Neuronal stem cell (in vitro differentiated cells): Measurements from ENCODE around the gene ZMIZ1.

Source experiments
- DNase-seq: peaks from one replicate; pipeline ENCODE4 v3.0.0-alpha.2; 2013; ENCODE audit warnings: low spot score
- H2AFZ ChIP-seq: one replicate; pipeline ENCODE4 v1.6.1; 2013; ENCODE audit warnings: mild to moderate bottlenecking, low read length, inconsistent platforms
- H2AK5ac ChIP-seq: 2 replicates; pipeline ENCODE4 v1.6.1; 2013; ENCODE audit warnings: low read depth, mild to moderate bottlenecking, inconsistent platforms, low read length, moderate library complexity, mixed read lengths
- H2BK120ac ChIP-seq: 2 replicates; pipeline ENCODE4 v1.6.1; 2013; ENCODE audit warnings: low read depth, mild to moderate bottlenecking, inconsistent platforms, low read length, moderate library complexity, mixed read lengths
- H2BK12ac ChIP-seq: one replicate; pipeline ENCODE4 v1.6.1; 2013; ENCODE audit warnings: low read length, inconsistent platforms
- H2BK15ac ChIP-seq: 2 replicates; pipeline ENCODE4 v1.6.1; 2013; ENCODE audit warnings: mild to moderate bottlenecking, low read length, inconsistent platforms, mixed read lengths
- H2BK5ac ChIP-seq: one replicate; pipeline ENCODE4 v1.6.1; 2013; ENCODE audit warnings: inconsistent platforms, mild to moderate bottlenecking, low read length, moderate library complexity
- H3K14ac ChIP-seq: one replicate; pipeline ENCODE4 v1.6.1; 2013; ENCODE audit warnings: low read length, inconsistent platforms
- H3K18ac ChIP-seq: 2 replicates; pipeline ENCODE4 v1.6.1; 2013; ENCODE audit warnings: low read length, inconsistent platforms
- H3K23ac ChIP-seq: 2 replicates; pipeline ENCODE4 v1.6.1; 2013; ENCODE audit warnings: low read depth, mild to moderate bottlenecking, mixed read lengths, low read length, inconsistent platforms; ENCODE audit not compliant: poor library complexity
- H3K27ac ChIP-seq: replicated peaks from 3 replicates; pipeline ENCODE4 v1.5.1; 2013; ENCODE audit warnings: low read length, inconsistent platforms
- H3K27me3 ChIP-seq, 3 experiments: 2 replicates each; pipeline ENCODE4 v1.6.1; 2013; ENCODE audit warnings: low read length in 3 of 3, mild to moderate bottlenecking in 2 of 3, inconsistent platforms in 1 of 3, low read depth in 1 of 3, mixed read lengths in 1 of 3, moderate library complexity in 1 of 3; ENCODE audit not compliant: control insufficient read depth in 3 of 3, insufficient read depth in 3 of 3
- H3K36me3 ChIP-seq, 2 donors: replicated peaks in 1 of 2; 2 replicates each; pipeline ENCODE4 v1.6.1; 2013; ENCODE audit warnings: low read length in 2 of 2; ENCODE audit not compliant: control insufficient read depth in 2 of 2, insufficient read depth in 2 of 2
- H3K4ac ChIP-seq: 2 replicates; pipeline ENCODE4 v1.6.1; 2013; ENCODE audit warnings: inconsistent platforms, mild to moderate bottlenecking, low read length, moderate library complexity
- H3K4me1 ChIP-seq, 2 donors: 1 replicate in 1 of 2; 2 replicates in 1 of 2; pipeline ENCODE4 v1.6.1; 2013; ENCODE audit warnings: low read length in 2 of 2, low read depth in 1 of 2; ENCODE audit not compliant: control insufficient read depth in 2 of 2, insufficient read depth in 1 of 2
- H3K4me2 ChIP-seq: one replicate; pipeline ENCODE4 v1.6.1; 2013; ENCODE audit warnings: mild to moderate bottlenecking, low read length, inconsistent platforms; ENCODE audit not compliant: insufficient read depth, poor library complexity, severe bottlenecking
- H3K4me3 ChIP-seq, 2 donors: 2 replicates each; pipeline ENCODE4 v1.5.1; 2013; ENCODE audit warnings: low read length in 2 of 2, mild to moderate bottlenecking in 2 of 2, inconsistent platforms in 1 of 2, moderate library complexity in 1 of 2
- H3K79me1 ChIP-seq: one replicate; pipeline ENCODE4 v1.6.1; 2013; ENCODE audit warnings: low read depth, mild to moderate bottlenecking, inconsistent platforms, low read length, moderate library complexity
- H3K9ac ChIP-seq: one replicate; pipeline ENCODE4 v1.6.1; 2013; ENCODE audit warnings: mild to moderate bottlenecking, low read depth, low read length, inconsistent platforms; ENCODE audit not compliant: poor library complexity
- H3K9me3 ChIP-seq, 2 donors: replicated peaks in 1 of 2; 2 replicates each; pipeline versions ENCODE3 to v1.6.1; 2013; ENCODE audit warnings: low read length in 2 of 2, mild to moderate bottlenecking in 2 of 2, inconsistent platforms in 1 of 2, low read depth in 1 of 2, mixed read lengths in 1 of 2, moderate library complexity in 1 of 2; ENCODE audit not compliant: control insufficient read depth in 2 of 2, insufficient read depth in 1 of 2
- H4K8ac ChIP-seq: one replicate; pipeline ENCODE4 v1.6.1; 2013; ENCODE audit warnings: low read depth, mild to moderate bottlenecking, inconsistent platforms, low read length, moderate library complexity
- H4K91ac ChIP-seq: one replicate; pipeline ENCODE4 v1.6.1; 2013; ENCODE audit warnings: low read length, low read depth, mild to moderate bottlenecking, inconsistent platforms; ENCODE audit not compliant: poor library complexity
- WGBS, 2 donors: extraction: QIAGEN DNeasy Blood & Tissue Kit; methylation state at CpG; one replicate each; pipeline ENCODE4 v1.1.7; 2013; ENCODE audit warnings: missing lambda C conversion rate in 2 of 2, mixed read lengths in 1 of 2; ENCODE audit not compliant: insufficient read length in 2 of 2, insufficient replicate concordance in 1 of 2; ENCODE audit errors: extremely low coverage in 2 of 2; 5-methylcytosine and 5-hydroxymethylcytosine counted together

ZMIZ1 gene

GRCh38 chr10:79092292-79092896 lies 23.6 kb downstream of the ZMIZ1 start:
- H3K27ac ChIP-seq = no peak overlapping the region
- H3K23ac ChIP-seq = peak overlapping the region; percentile 37
- H2AFZ ChIP-seq = no peak overlapping the region
- H3K4me2 ChIP-seq = no peak overlapping the region
- peaks cover 0 to 3% of the 10 kb centered on the region in 2 donors for H3K4me1 ChIP-seq
- no peaks in the 10 kb centered on the region for H3K9me3 ChIP-seq
- no peak overlapping the region for H3K9ac ChIP-seq
- H3K27me3 ChIP-seq = no peaks in the 10 kb centered on the region
- H2BK120ac ChIP-seq = no peak overlapping the region
- no peak overlapping the region for H3K4me3 ChIP-seq
- H3K4ac ChIP-seq = no peak overlapping the region
- no peak for DNase-seq
- no peak overlapping the region for H4K91ac ChIP-seq
- no peak overlapping the region for H2BK12ac ChIP-seq
- WGBS, 2 donors = no CpG with 5 or more reads among the region's 10 CpGs
- H2AK5ac ChIP-seq = no peak overlapping the region
- no peak overlapping the region for H3K18ac ChIP-seq
- H3K14ac ChIP-seq = no peak overlapping the region
- no peak overlapping the region for H2BK15ac ChIP-seq
- H2BK5ac ChIP-seq = peak overlapping the region; percentile 43
- peaks cover 0 to 36% of the 10 kb centered on the region in 2 donors for H3K36me3 ChIP-seq
- H4K8ac ChIP-seq = no peak overlapping the region
- H3K79me1 ChIP-seq = peaks cover 21% of the 10 kb centered on the region

GRCh38 chr10:79093658-79094411 lies 25.1 kb downstream of the ZMIZ1 start:
- Histone ChIP-seq H2BK12ac (no peak overlapping the region), H3K9me3 (no peaks in the 10 kb centered on the region), H2BK5ac (no peak overlapping the region), H3K23ac (peak overlapping the region; percentile 50), H3K27ac (no peak overlapping the region), H3K4me3 (no peak overlapping the region), H2BK15ac (no peak overlapping the region), H3K36me3 (peaks cover 0 to 36% of the 10 kb centered on the region in 2 donors), H4K91ac (no peak overlapping the region), H2BK120ac (no peak overlapping the region), H4K8ac (no peak overlapping the region), H3K4ac (no peak overlapping the region), H3K4me2 (no peak overlapping the region), H3K9ac (no peak overlapping the region), H2AK5ac (no peak overlapping the region), H3K14ac (no peak overlapping the region), H3K79me1 (peaks cover 16% of the 10 kb centered on the region), H3K27me3 (no peaks in the 10 kb centered on the region), H2AFZ (no peak overlapping the region), H3K4me1 (peaks cover 0 to 3% of the 10 kb centered on the region in 2 donors), H3K18ac (peak overlapping the region; percentile 15)
- DNase-seq = no peak
- no CpG with 5 or more reads among the region's 24 CpGs for WGBS, 2 donors

- H3K18ac ChIP-seq = no peak overlapping the region
- H3K23ac ChIP-seq = peak overlapping the region; percentile 13
- H2BK5ac ChIP-seq = no peak overlapping the region
- no peak overlapping the region for H3K4me2 ChIP-seq
- no peaks in the 10 kb centered on the region for H3K9me3 ChIP-seq
- no CpG with 5 or more reads among the region's 12 CpGs for WGBS, 2 donors
- no peaks in the 10 kb centered on the region for H3K27me3 ChIP-seq
- no peak overlapping the region for H2BK120ac ChIP-seq
- H4K8ac ChIP-seq = no peak overlapping the region
- no peak overlapping the region for H3K4me3 ChIP-seq
- H3K27ac ChIP-seq = no peak overlapping the region
- H3K4ac ChIP-seq = no peak overlapping the region
- no peak overlapping the region for H2BK15ac ChIP-seq
- H3K4me1 ChIP-seq = peaks cover 0 to 3% of the 10 kb centered on the region in 2 donors
- H3K9ac ChIP-seq = no peak overlapping the region
- H3K79me1 ChIP-seq = peaks cover 21% of the 10 kb centered on the region
- H3K14ac ChIP-seq = no peak overlapping the region
- no peak overlapping the region for H4K91ac ChIP-seq
- no peak overlapping the region for H2AK5ac ChIP-seq
- no peak overlapping the region for H2AFZ ChIP-seq
- DNase-seq = no peak
- H2BK12ac ChIP-seq = no peak overlapping the region
- H3K36me3 ChIP-seq = peaks cover 2 to 33% of the 10 kb centered on the region in 2 donors
Measured at GRCh38 chr10:79094412-79095175, 25.8 kb downstream of the ZMIZ1 start.

GRCh38 chr10:79095316-79095715 lies 26.6 kb downstream of the ZMIZ1 start:
- WGBS, 2 donors = no CpG with 5 or more reads among the region's 11 CpGs

More at GRCh38 chr10:79095316-79095715, 26.6 kb downstream of the ZMIZ1 start:
- Histone ChIP-seq H3K18ac (no peak overlapping the region), H2AFZ (no peak overlapping the region), H3K4me2 (no peak overlapping the region), H2AK5ac (no peak overlapping the region), H4K91ac (no peak overlapping the region), H3K23ac (no peak overlapping the region), H4K8ac (no peak overlapping the region), H2BK5ac (no peak overlapping the region), H2BK120ac (no peak overlapping the region), H3K9ac (no peak overlapping the region), H3K9me3 (no peaks in the 10 kb centered on the region), H2BK15ac (no peak overlapping the region), H3K4me1 (peaks cover 0 to 4% of the 10 kb centered on the region in 2 donors), H3K14ac (no peak overlapping the region), H3K36me3 (peaks cover 2 to 33% of the 10 kb centered on the region in 2 donors), H3K27ac (no peak overlapping the region), H3K4ac (no peak overlapping the region), H3K79me1 (peaks cover 25% of the 10 kb centered on the region), H3K4me3 (no peak overlapping the region), H3K27me3 (no peaks in the 10 kb centered on the region), H2BK12ac (no peak overlapping the region)
- no peak for DNase-seq
